ENCODE measurements around the gene CCDC32.

CCDC32 gene

GRCh38 chr15:40511472-40512133 is 53.2 kb downstream of the CCDC32 start:
- DNase-seq, result peak; percentile 28

DNA sequence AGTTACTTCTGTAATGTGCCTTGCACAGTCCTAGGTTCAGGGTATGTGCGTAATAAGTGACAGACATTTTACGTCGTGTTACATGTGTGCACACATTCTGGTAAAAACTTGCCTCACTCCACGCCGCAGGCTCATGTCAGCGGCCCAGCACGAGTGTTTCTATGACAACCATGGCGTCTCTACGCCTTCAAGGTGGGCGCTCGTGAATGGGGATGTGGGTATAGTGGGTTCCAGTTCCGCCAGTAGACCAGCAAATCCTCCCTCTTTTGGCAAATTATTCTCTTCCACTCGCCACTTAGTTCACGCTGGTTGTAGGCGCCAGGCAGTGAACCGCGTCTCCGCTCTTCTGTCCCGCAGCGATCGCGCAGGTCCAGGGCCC is 53.8 kb downstream of the CCDC32 start:
- no peak for DNase-seq

DNA sequence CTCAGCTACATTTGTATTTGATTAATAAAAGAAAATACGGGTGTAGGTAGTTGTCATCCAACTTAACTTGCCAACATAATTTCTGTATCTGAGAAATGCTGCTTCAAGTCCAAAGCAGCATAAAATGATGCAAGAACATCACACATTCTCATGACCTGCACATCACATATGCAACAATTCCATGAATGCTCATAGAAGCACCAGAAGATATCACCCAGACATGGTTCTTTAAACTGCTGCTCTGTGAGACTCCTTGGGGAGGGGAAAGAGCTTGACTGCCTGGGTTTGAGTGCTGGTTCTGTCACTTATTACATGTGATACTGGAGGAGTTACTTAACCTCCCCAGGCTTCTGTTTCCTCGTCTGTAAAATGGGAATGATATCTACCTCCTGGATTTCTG is 54.6 kb downstream of the CCDC32 start:
- DNase-seq, result no peak

GRCh38 chr15:40508216-40508615 is 56.6 kb downstream of the CCDC32 start:
- no peak for DNase-seq

DNA sequence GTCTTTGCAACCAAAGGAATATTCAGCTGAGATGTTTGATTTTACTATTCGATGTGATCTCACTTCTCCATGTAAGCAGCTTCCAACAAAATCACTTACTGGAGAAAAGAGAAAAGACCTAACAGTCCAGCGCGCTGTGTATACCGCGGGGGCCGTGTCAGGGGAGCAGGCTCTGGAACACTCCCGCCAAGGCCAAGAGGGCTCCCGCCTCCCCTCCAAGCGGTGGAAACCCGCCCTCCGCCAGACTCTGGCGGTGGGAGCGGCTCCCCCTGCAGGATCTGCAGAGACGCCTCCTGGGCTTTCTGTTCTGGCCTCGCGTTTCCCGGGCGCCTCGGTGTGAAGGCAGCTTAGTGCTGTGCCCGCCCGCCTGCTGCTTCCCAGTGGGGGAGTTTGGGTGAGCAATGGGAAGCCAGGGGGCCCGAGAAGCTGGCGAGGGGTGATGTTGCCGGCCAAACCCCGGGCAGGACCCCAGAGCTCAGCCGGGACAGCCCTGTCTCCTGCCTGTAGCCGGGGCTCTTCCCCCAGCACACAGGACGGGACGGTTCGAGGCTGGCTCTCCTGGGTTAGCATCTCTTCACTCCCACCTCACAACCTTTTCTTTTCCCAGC is 57.8 kb downstream of the CCDC32 start:
- DNase-seq, result peak; percentile 71

Data from activated CD4-positive, alpha-beta T cell treated with anti-CD3 and anti-CD28 coated beads, Interleukin-2, Interleukin-6, amounts not matched to agents 100 ng/mL and 50 ng/mL, durations not matched to agents 16 hours and 8 hours (primary cell).